H9 (cell line): ENCODE measurements around the gene MTMR3. TPM values are rescaled to one million over a fixed set of nuclear protein-coding genes. Genes with fewer than 3 reads are reported as not detected.

Experiments used
- DNase-seq: peaks from one replicate; pipeline ENCODE4 v3.0.0-alpha.2; 2017
- H2AFZ ChIP-seq: one replicate; pipeline ENCODE4 v1.6.1; 2013; ENCODE audit warnings: mild to moderate bottlenecking, low read length, control low read depth, moderate library complexity
- H2AK5ac ChIP-seq: 2 replicates; pipeline ENCODE4 v1.6.1; 2013; ENCODE audit warnings: low read length, control low read depth, mixed read lengths; ENCODE audit not compliant: insufficient read length
- H2BK120ac ChIP-seq: one replicate; pipeline ENCODE4 v1.6.1; 2013; ENCODE audit warnings: low read depth, mild to moderate bottlenecking, low read length, control low read depth, inconsistent platforms; ENCODE audit not compliant: poor library complexity, severe bottlenecking
- H2BK12ac ChIP-seq: 2 replicates; pipeline ENCODE4 v1.6.1; 2013; ENCODE audit warnings: low read length, control low read depth, mixed read lengths, low read depth; ENCODE audit not compliant: insufficient read length
- H2BK15ac ChIP-seq: 2 replicates; pipeline ENCODE4 v1.6.1; 2013; ENCODE audit warnings: low read depth, low read length, control low read depth
- H2BK20ac ChIP-seq: one replicate; pipeline ENCODE4 v1.6.1; 2013; ENCODE audit warnings: low read depth, mild to moderate bottlenecking, low read length, control low read depth, inconsistent platforms; ENCODE audit not compliant: poor library complexity, severe bottlenecking
- H2BK5ac ChIP-seq: 2 replicates; pipeline ENCODE4 v1.6.1; 2013; ENCODE audit warnings: low read length, control low read depth, mixed read lengths; ENCODE audit not compliant: insufficient read length
- H3K14ac ChIP-seq: 2 replicates; pipeline ENCODE4 v1.6.1; 2013; ENCODE audit warnings: low read length, control low read depth; ENCODE audit not compliant: insufficient read depth
- H3K18ac ChIP-seq: 2 replicates; pipeline ENCODE4 v1.6.1; 2013; ENCODE audit warnings: low read depth, mild to moderate bottlenecking, mixed read lengths, low read length, control low read depth; ENCODE audit not compliant: insufficient read length
- H3K23ac ChIP-seq: 2 replicates; pipeline ENCODE4 v1.6.1; 2013; ENCODE audit warnings: low read length, control low read depth, mixed read lengths, low read depth; ENCODE audit not compliant: insufficient read length
- H3K23me2 ChIP-seq: 2 replicates; pipeline ENCODE4 v1.6.1; 2013; ENCODE audit warnings: low read depth, mild to moderate bottlenecking, mixed read lengths, low read length, control low read depth; ENCODE audit not compliant: insufficient read length, poor library complexity, severe bottlenecking
- H3K27ac ChIP-seq: 2 replicates; pipeline ENCODE4 v1.5.1; 2013; ENCODE audit warnings: low read length, control low read depth, mixed read lengths, low read depth; ENCODE audit not compliant: insufficient read length
- H3K27me3 ChIP-seq: 2 replicates; pipeline ENCODE4 v1.6.1; 2013; ENCODE audit warnings: low read length, control low read depth, inconsistent platforms; ENCODE audit not compliant: insufficient read depth
- H3K4ac ChIP-seq: 2 replicates; pipeline ENCODE4 v1.6.1; 2013; ENCODE audit warnings: low read depth, mild to moderate bottlenecking, control low read depth, inconsistent platforms, low read length, moderate library complexity
- H3K4me1 ChIP-seq: 2 replicates; pipeline ENCODE4 v1.6.1; 2013; ENCODE audit warnings: low read length, control low read depth, inconsistent platforms; ENCODE audit not compliant: insufficient read depth
- H3K4me2 ChIP-seq: 2 replicates; pipeline ENCODE4 v1.6.1; 2013; ENCODE audit warnings: low read length, control low read depth, mixed read lengths; ENCODE audit not compliant: insufficient read length, insufficient read depth
- H3K56ac ChIP-seq: 2 replicates; pipeline ENCODE4 v1.6.1; 2013; ENCODE audit warnings: low read depth, mild to moderate bottlenecking, mixed read lengths, low read length, control low read depth; ENCODE audit not compliant: insufficient read length
- H3K79me1 ChIP-seq: 2 replicates; pipeline ENCODE4 v1.6.1; 2013; ENCODE audit warnings: low read depth, mild to moderate bottlenecking, moderate library complexity, low read length, control low read depth, inconsistent platforms; ENCODE audit not compliant: insufficient read depth, poor library complexity, severe bottlenecking
- H3K79me2 ChIP-seq: 2 replicates; pipeline ENCODE4 v1.6.1; 2013; ENCODE audit warnings: low read length, control low read depth, inconsistent platforms; ENCODE audit not compliant: insufficient read depth
- H3K9ac ChIP-seq: 2 replicates; pipeline ENCODE4 v1.6.1; 2013; ENCODE audit warnings: low read length, control low read depth, mixed read lengths; ENCODE audit not compliant: insufficient read length; ENCODE audit errors: extremely low read depth
- H3K9me3 ChIP-seq: one replicate; pipeline ENCODE4 v1.6.1; 2013; ENCODE audit warnings: low read depth, low read length, inconsistent platforms; ENCODE audit not compliant: control insufficient read depth
- H3T11ph ChIP-seq: one replicate; pipeline ENCODE4 v1.6.1; 2013; ENCODE audit warnings: mild to moderate bottlenecking, low read length, control low read depth, inconsistent platforms
- H4K20me1 ChIP-seq: one replicate; pipeline ENCODE4 v1.6.1; 2013; ENCODE audit not compliant: control insufficient read depth, insufficient read length, insufficient read depth
- H4K5ac ChIP-seq: 2 replicates; pipeline ENCODE4 v1.6.1; 2013; ENCODE audit warnings: low read depth, mild to moderate bottlenecking, mixed read lengths, low read length, control low read depth; ENCODE audit not compliant: insufficient read length
- H4K8ac ChIP-seq: replicated peaks from 2 replicates; pipeline ENCODE4 v1.6.1; 2013; ENCODE audit warnings: low read length, control low read depth, mixed read lengths, low read depth; ENCODE audit not compliant: insufficient read length
- H4K91ac ChIP-seq: 2 replicates; pipeline ENCODE4 v1.6.1; 2013; ENCODE audit warnings: low read depth, mild to moderate bottlenecking, moderate library complexity, mixed read lengths, low read length, control low read depth; ENCODE audit not compliant: insufficient read length
- H3K27ac Mint-ChIP-seq, 3 experiments: 2 replicates in 2 of 3; 3 replicates in 1 of 3; pipeline ENCODE4 v1.8.0; 2020 to 2021; ENCODE audit warnings: mixed read lengths in 3 of 3, mild to moderate bottlenecking in 1 of 3, moderate library complexity in 1 of 3
- H3K27me3 Mint-ChIP-seq: 2 replicates; pipeline ENCODE4 v1.8.0; 2021; ENCODE audit warnings: low read depth, mild to moderate bottlenecking, moderate library complexity, mixed read lengths
- H3K36me3 Mint-ChIP-seq, 3 experiments: 2 replicates in 2 of 3; 3 replicates in 1 of 3; pipeline ENCODE4 v1.8.0; 2020 to 2021; ENCODE audit warnings: low read depth in 3 of 3, mixed read lengths in 3 of 3; ENCODE audit not compliant: insufficient read depth in 1 of 3
- H3K4me1 Mint-ChIP-seq, 2 experiments: 2 replicates each; pipeline ENCODE4 v1.8.0; 2020; ENCODE audit warnings: mixed read lengths in 2 of 2
- H3K4me3 Mint-ChIP-seq, 2 experiments: 2 replicates in 1 of 2; 3 replicates in 1 of 2; pipeline ENCODE4 v1.8.0; 2020 to 2021; ENCODE audit warnings: mild to moderate bottlenecking in 2 of 2, mixed read lengths in 2 of 2, moderate library complexity in 1 of 2
- H3K9me3 Mint-ChIP-seq, 2 experiments: 2 replicates in 1 of 2; 3 replicates in 1 of 2; pipeline ENCODE4 v1.8.0; 2020; ENCODE audit warnings: mild to moderate bottlenecking in 2 of 2, mixed read lengths in 2 of 2, moderate library complexity in 1 of 2
- CTCF ChIP-seq: fragments of 200-600 bp; sonication (generic); conservative IDR thresholded peaks from 3 replicates; pipeline ENCODE4 v1.8.0; 2021; ENCODE audit warnings: antibody characterized with exemption, mild to moderate bottlenecking
- WGBS: extraction: QIAGEN DNeasy Blood & Tissue Kit; methylation state at CpG from one replicate; pipeline ENCODE4 v1.1.7; 2013; ENCODE audit warnings: missing lambda C conversion rate, low lambda C conversion rate, mixed read lengths; ENCODE audit not compliant: insufficient read length; ENCODE audit errors: extremely low coverage; 5-methylcytosine and 5-hydroxymethylcytosine counted together
- total RNA-seq: library from RNA; stranded (reverse); gene quantifications from 2 replicates; pipeline ENCODE4 v1.2.1, GENCODE V29; 2021

The MTMR3 gene
- total RNA-seq, 1 experiment from 2014 or later, result 19.8 TPM

- DNase-seq, result no peak
- H2BK120ac ChIP-seq, result no peak overlapping the region
- no peaks in the 10 kb centered on the region; the same call in 1 of the 2 replicates for H3K4me1 ChIP-seq
- no peak overlapping the region for H4K8ac ChIP-seq
- Mint-ChIP-seq H3K4me1 (peaks cover 25 to 34% of the 10 kb centered on the region in 2 experiments), H3K36me3 (peaks cover 0 to 38% (median 30%) of the 10 kb centered on the region in 3 experiments; a peak in 6 of 7 replicates), H3K4me3 (no peak overlapping the region), H3K27me3 (no peaks in the 10 kb centered on the region), H3K27ac (peak overlapping the region in 1 of 3 experiments; percentile 68; a peak in 1 of 7 replicates), H3K9me3 (no peaks in the 10 kb centered on the region)
- H2BK15ac ChIP-seq, result no peak overlapping the region
- TF ChIP-seq CTCF, result no peak
- no CpG with 5 or more reads among the region's 2 CpGs for WGBS
- no peaks in the 10 kb centered on the region for H3K27me3 ChIP-seq
- no peak overlapping the region for H3K9ac ChIP-seq
- H3K14ac ChIP-seq, result no peak overlapping the region
- no peak overlapping the region for H2BK5ac ChIP-seq
- H2AFZ ChIP-seq, result no peak overlapping the region
- H4K5ac ChIP-seq, result no peak overlapping the region
- H4K20me1 ChIP-seq, result no peaks in the 10 kb centered on the region
- H2AK5ac ChIP-seq, result no peak overlapping the region
- no peaks in the 10 kb centered on the region for H3K9me3 ChIP-seq
- H3K23me2 ChIP-seq, result no peaks in the 10 kb centered on the region
- H3K4me2 ChIP-seq, result no peak overlapping the region
- no peak overlapping the region for H3K23ac ChIP-seq
- no peak overlapping the region for H2BK20ac ChIP-seq
- H4K91ac ChIP-seq, result no peak overlapping the region
- no peak overlapping the region for H3K27ac ChIP-seq
- H3K79me1 ChIP-seq, result no peaks in the 10 kb centered on the region
- H3K4ac ChIP-seq, result no peak overlapping the region
- H2BK12ac ChIP-seq, result no peak overlapping the region
- H3T11ph ChIP-seq, result no peak overlapping the region
- no peak overlapping the region for H3K56ac ChIP-seq
- H3K79me2 ChIP-seq, result no peaks in the 10 kb centered on the region
- no peak overlapping the region for H3K18ac ChIP-seq
These were observed 125.4 kb downstream of the MTMR3 start for GRCh38 chr22:30008401-30008800.
